ENCODE measurements around the gene WDFY3. TPM values are rescaled to one million over a fixed set of nuclear protein-coding genes. Genes with fewer than 3 reads are reported as not detected.

WDFY3 gene
- total RNA-seq: 0.59 and 0.75 TPM in 2 replicates

- intact Hi-C loops (cut with micrococcal nuclease): loop anchor here (5.0 kb wide), 3 partner anchors 214 to 469 kb away; partner anchors contain the start of genes CDS1 and NKX6-1
- Mint-ChIP-seq H3K27ac (peak within 1 kb of the TSS; percentile 16), H3K27me3 (peaks cover 31% of the 10 kb centered on the region), H3K9me3 (no peaks in the 10 kb centered on the region), H3K4me3 (peak within 1 kb of the TSS; percentile 83), H3K4me1 (peaks cover 7% of the 10 kb centered on the region), H3K36me3 (ENCODE audit: low read depth) (no peaks in the 10 kb centered on the region)
- DNase-seq: peak; percentile 58
Observed at GRCh38 chr4:84966382-84967242, at the start of gene WDFY3. TSS of gene WDFY3 (minus strand) at chr4:84966690. CDS start at chr4:84860591, 106,099 bp downstream.

DNA sequence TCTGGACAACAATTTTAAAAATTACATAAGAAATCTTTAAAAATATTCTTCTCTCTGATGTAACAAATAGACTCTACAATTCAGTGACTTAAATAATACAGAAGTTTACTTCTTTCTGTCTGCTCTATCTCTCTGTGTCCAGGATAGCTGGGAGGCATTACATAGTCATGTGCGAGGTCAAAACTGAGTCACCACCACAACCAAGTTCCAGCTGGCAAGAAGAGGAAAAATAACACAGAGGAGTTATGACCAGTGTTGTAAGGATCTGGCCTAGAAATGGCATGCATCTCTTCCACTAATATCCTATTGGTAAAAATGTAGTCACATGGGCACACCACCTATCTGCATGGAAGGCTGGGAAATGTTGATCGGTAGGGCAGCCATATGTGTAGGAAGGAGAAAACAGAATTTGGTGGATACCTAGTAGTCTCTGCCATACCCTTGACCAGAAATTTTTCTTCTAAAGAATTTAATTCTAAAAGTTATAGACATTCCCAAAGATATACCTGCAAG is 39.4 kb upstream of the WDFY3 start:
- intact Hi-C loops (cut with micrococcal nuclease): no loop called here
- H3K9me3 Mint-ChIP-seq: no peaks in the 10 kb centered on the region
- no peaks in the 10 kb centered on the region for H3K4me1 Mint-ChIP-seq
- no peaks in the 10 kb centered on the region for H3K27me3 Mint-ChIP-seq
- no peaks in the 10 kb centered on the region for H3K36me3 Mint-ChIP-seq (ENCODE audit: low read depth)
- DNase-seq: no peak
- H3K4me3 Mint-ChIP-seq: no peak overlapping the region
- H3K27ac Mint-ChIP-seq: no peak overlapping the region

GRCh38 chr4:85000343-85000742 is 33.9 kb upstream of the WDFY3 start:
- Mint-ChIP-seq H3K9me3 (no peaks in the 10 kb centered on the region), H3K36me3 (ENCODE audit: low read depth) (no peaks in the 10 kb centered on the region), H3K27ac (no peak overlapping the region), H3K4me3 (no peak overlapping the region), H3K4me1 (no peaks in the 10 kb centered on the region), H3K27me3 (no peaks in the 10 kb centered on the region)
- DNase-seq: no peak
- intact Hi-C loops (cut with micrococcal nuclease): no loop called here

DNA sequence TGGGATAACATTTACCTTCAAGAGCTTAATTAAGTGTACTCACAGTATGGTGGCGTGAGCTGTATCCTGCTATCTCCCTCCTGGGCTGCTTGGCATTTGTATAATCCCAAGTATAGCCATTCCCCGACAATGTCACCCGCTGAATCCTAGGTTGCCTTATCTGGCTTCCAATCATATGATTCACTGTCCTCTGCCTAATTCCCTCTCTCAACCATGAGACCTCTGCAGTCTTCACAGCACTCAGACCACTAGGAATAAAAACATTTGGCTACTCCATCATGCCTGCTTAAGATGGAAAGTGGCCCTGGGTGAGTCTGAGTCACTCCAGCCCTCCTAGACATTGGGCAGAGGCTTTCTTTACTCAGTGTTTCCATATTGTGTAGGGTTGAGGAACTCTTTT is 28.9 kb upstream of the WDFY3 start:
- Mint-ChIP-seq H3K4me3 (no peak overlapping the region), H3K27ac (no peak overlapping the region), H3K4me1 (no peaks in the 10 kb centered on the region), H3K27me3 (no peaks in the 10 kb centered on the region), H3K9me3 (no peaks in the 10 kb centered on the region), H3K36me3 (ENCODE audit: low read depth) (no peaks in the 10 kb centered on the region)
- no peak for DNase-seq
- intact Hi-C loops (cut with micrococcal nuclease): no loop called here

DNA sequence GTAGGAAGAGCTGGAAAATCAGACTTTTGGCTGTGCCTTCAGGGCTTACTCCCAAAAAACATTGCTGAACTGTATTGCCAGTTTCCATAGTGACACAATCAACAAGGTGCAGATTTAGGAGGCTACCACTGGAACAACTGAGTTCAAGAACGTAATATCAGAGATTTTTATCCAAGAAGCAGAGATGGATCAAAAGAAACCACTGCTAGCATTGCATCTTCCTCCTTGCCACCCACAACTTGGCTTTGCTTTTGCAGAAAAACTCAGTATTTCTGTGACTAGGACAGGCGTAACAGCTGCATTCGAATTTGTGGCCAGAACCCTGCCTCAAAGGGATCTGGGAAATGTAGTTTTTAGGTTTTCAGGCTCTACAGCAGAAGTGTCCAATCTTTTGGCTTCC is 27.8 kb upstream of the WDFY3 start:
- Mint-ChIP-seq H3K4me3 (no peak overlapping the region), H3K9me3 (no peaks in the 10 kb centered on the region), H3K4me1 (no peaks in the 10 kb centered on the region), H3K27me3 (no peaks in the 10 kb centered on the region), H3K36me3 (ENCODE audit: low read depth) (no peaks in the 10 kb centered on the region), H3K27ac (no peak overlapping the region)
- intact Hi-C loops (cut with micrococcal nuclease): no loop called here
- DNase-seq: no peak

- intact Hi-C loops (cut with micrococcal nuclease): no loop called here
- Mint-ChIP-seq H3K9me3 (peaks cover 3% of the 10 kb centered on the region), H3K36me3 (ENCODE audit: low read depth) (no peaks in the 10 kb centered on the region), H3K27ac (no peak overlapping the region), H3K4me1 (no peaks in the 10 kb centered on the region), H3K27me3 (no peaks in the 10 kb centered on the region), H3K4me3 (no peak overlapping the region)
- no peak for DNase-seq
Observed at GRCh38 chr4:84985952-84986351, 19.5 kb upstream of the WDFY3 start.

- Mint-ChIP-seq H3K9me3 (no peaks in the 10 kb centered on the region), H3K4me3 (no peak overlapping the region), H3K27ac (no peak overlapping the region), H3K36me3 (ENCODE audit: low read depth) (no peaks in the 10 kb centered on the region), H3K4me1 (no peaks in the 10 kb centered on the region), H3K27me3 (no peaks in the 10 kb centered on the region)
- intact Hi-C loops (cut with micrococcal nuclease): no loop called here
- DNase-seq: no peak
Observed at GRCh38 chr4:84977396-84977795, 10.9 kb upstream of the WDFY3 start.

GRCh38 chr4:84973856-84974255 is 7.4 kb upstream of the WDFY3 start:
- Mint-ChIP-seq H3K36me3 (ENCODE audit: low read depth) (no peaks in the 10 kb centered on the region), H3K27ac (no peak overlapping the region), H3K27me3 (peaks cover 3% of the 10 kb centered on the region), H3K4me3 (no peak overlapping the region), H3K9me3 (no peaks in the 10 kb centered on the region), H3K4me1 (no peaks in the 10 kb centered on the region)
- no peak for DNase-seq
- intact Hi-C loops (cut with micrococcal nuclease): no loop called here

DNA sequence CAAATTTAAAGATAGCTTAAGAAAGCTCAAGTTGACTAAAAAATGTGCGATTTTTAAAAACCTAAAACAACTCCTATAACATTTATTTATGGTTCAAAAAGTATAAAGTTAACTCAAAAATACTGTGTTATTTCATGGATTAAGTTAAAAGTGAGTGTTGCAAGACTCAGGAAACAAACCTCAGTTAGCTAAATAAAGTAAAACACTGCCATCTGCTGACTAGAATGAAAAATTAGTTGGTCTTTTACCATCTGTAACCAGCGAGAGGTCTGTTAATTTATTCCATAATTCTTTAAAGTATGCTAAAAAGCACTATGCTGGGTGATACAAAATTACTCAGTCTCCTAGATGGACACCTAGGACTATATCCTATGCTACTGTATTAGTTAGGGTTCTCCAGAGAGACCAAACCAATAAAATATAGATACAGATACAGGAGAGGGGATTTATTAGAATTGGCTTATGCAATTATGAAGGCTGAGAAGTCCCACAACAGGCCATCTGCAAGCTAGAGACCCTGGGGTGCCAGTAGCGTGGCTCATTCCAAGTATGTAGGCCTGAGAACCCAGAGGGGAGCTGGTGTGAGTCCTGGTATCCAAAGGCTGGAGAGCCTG is 4.9 kb upstream of the WDFY3 start:
- Mint-ChIP-seq H3K9me3 (no peaks in the 10 kb centered on the region), H3K4me1 (peaks cover 7% of the 10 kb centered on the region), H3K4me3 (no peak overlapping the region), H3K27me3 (peaks cover 21% of the 10 kb centered on the region), H3K27ac (no peak overlapping the region), H3K36me3 (ENCODE audit: low read depth) (no peaks in the 10 kb centered on the region)
- DNase-seq: no peak
- intact Hi-C loops (cut with micrococcal nuclease): no loop called here

GRCh38 chr4:84968925-84969324 is 2.4 kb upstream of the WDFY3 start:
- Mint-ChIP-seq H3K27ac (no peak overlapping the region), H3K36me3 (ENCODE audit: low read depth) (no peaks in the 10 kb centered on the region), H3K4me3 (no peak overlapping the region), H3K4me1 (peaks cover 7% of the 10 kb centered on the region), H3K27me3 (peaks cover 31% of the 10 kb centered on the region), H3K9me3 (no peaks in the 10 kb centered on the region)
- DNase-seq: no peak
- intact Hi-C loops (cut with micrococcal nuclease): loop anchor here (5.0 kb wide), 3 partner anchors 217 to 472 kb away; partner anchors contain the start of genes CDS1 and NKX6-1

- no peak overlapping the region for H3K27ac Mint-ChIP-seq
- peak overlapping the region; percentile 83 for H3K4me3 Mint-ChIP-seq
- H3K9me3 Mint-ChIP-seq: no peaks in the 10 kb centered on the region
- no peak for DNase-seq
- peaks cover 31% of the 10 kb centered on the region for H3K27me3 Mint-ChIP-seq
- H3K4me1 Mint-ChIP-seq: peaks cover 7% of the 10 kb centered on the region
- H3K36me3 Mint-ChIP-seq (ENCODE audit: low read depth): no peaks in the 10 kb centered on the region
- intact Hi-C loops (cut with micrococcal nuclease): loop anchor here (5.0 kb wide), 3 partner anchors 215 to 470 kb away; partner anchors contain the start of genes CDS1 and NKX6-1
Observed at GRCh38 chr4:84967243-84967690, 777 bp upstream of the WDFY3 start.

- Mint-ChIP-seq H3K4me1 (peaks cover 7% of the 10 kb centered on the region), H3K27ac (no peak overlapping the region), H3K36me3 (ENCODE audit: low read depth) (no peaks in the 10 kb centered on the region), H3K4me3 (peak overlapping the region; percentile 29), H3K27me3 (peaks cover 31% of the 10 kb centered on the region), H3K9me3 (no peaks in the 10 kb centered on the region)
- intact Hi-C loops (cut with micrococcal nuclease): loop anchor here (5.0 kb wide), 3 partner anchors 213 to 468 kb away; partner anchors contain the start of genes CDS1 and NKX6-1
- DNase-seq: no peak
Observed at GRCh38 chr4:84965553-84966381, 723 bp downstream of the WDFY3 start.

DNA sequence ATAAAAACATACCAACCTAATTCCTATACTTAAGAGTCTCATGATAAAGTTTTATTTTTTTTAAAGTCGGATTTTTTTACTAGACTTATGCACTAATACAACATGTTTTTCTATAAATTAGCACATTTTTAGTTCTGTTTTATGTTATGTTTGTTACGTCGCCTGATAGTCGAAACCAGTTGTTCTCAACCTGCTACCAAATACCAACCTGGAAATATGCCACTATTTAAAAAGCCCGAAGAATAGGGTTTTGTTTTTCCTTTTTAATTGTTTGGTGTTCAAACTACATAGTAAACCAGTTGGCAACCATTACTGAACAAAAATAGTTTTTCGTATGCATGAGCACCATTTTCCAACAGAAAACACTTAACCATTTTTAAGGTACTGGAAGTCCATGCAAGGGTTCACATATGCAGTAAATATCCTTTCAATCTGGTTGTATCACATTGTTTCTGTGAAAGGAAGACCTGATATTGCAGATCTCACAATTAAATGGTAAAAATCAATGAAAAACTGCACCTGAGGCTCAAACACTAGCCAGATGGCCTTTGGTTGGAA is 1.4 kb downstream of the WDFY3 start:
- Mint-ChIP-seq H3K36me3 (ENCODE audit: low read depth) (no peaks in the 10 kb centered on the region), H3K27ac (no peak overlapping the region), H3K4me3 (peak overlapping the region; percentile 29), H3K4me1 (peaks cover 7% of the 10 kb centered on the region), H3K27me3 (peaks cover 31% of the 10 kb centered on the region), H3K9me3 (no peaks in the 10 kb centered on the region)
- DNase-seq: no peak
- intact Hi-C loops (cut with micrococcal nuclease): loop anchor here (5.0 kb wide), 3 partner anchors 213 to 468 kb away; partner anchors contain the start of genes CDS1 and NKX6-1

Measured in activated CD4-positive, alpha-beta T cell treated with anti-CD3 and anti-CD28 coated beads, Interleukin-2, amount 10 ng/mL, durations not matched to agents 24 days and 14 days (primary cell).